NB4 (cell line): ENCODE measurements around the gene NR4A1.

Source experiments
- DNase-seq: peaks from one replicate; pipeline ENCODE4 v3.0.0; 2010; ENCODE audit warnings: low read depth
- H3K4me3 ChIP-seq: one replicate; pipeline ENCODE4 v1.5.1; 2011; ENCODE audit warnings: mild to moderate bottlenecking, low read depth, low read length, moderate library complexity
- CTCF ChIP-seq: IDR thresholded peaks from one replicate; pipeline ENCODE4 v1.5.1; 2012; ENCODE audit warnings: low read depth, low read length
- MAX ChIP-seq: IDR thresholded peaks from 2 replicates; pipeline ENCODE4 v1.6.1; 2011; ENCODE audit warnings: low read depth, low read length
- MYC ChIP-seq: IDR thresholded peaks from 2 replicates; pipeline ENCODE4 v1.6.1; 2011; ENCODE audit warnings: low read depth, low read length
- POLR2A ChIP-seq: IDR thresholded peaks from 2 replicates; pipeline ENCODE4 v1.6.1; 2011; ENCODE audit warnings: mild to moderate bottlenecking; ENCODE audit not compliant: insufficient read length; ENCODE audit errors: extremely low read depth

The NR4A1 gene

GRCh38 chr12:52052468-52053186, 1.4 kb downstream of the NR4A1 start:
- DNase-seq, result no peak
- H3K4me3 ChIP-seq, result no peak overlapping the region

GRCh38 chr12:52053536-52054209, 2.4 kb downstream of the NR4A1 start:
- no peak overlapping the region for H3K4me3 ChIP-seq
- TF ChIP-seq CTCF (no peak), POLR2A (no peak), MAX (no peak), MYC (no peak)
- no peak for DNase-seq

More at GRCh38 chr12:52052468-52053186, 1.4 kb downstream of the NR4A1 start:
- no peak for TF ChIP-seq MAX
- TF ChIP-seq CTCF, result no peak
- no peak for TF ChIP-seq MYC
- TF ChIP-seq POLR2A, result no peak

GRCh38 chr12:52054231-52054832, 3.1 kb downstream of the NR4A1 start:
- TF ChIP-seq MYC (no peak), CTCF (no peak), POLR2A (no peak), MAX (no peak)
- DNase-seq, result no peak
- no peak overlapping the region for H3K4me3 ChIP-seq

GRCh38 chr12:52054833-52055730, 3.8 kb downstream of the NR4A1 start:
- TF ChIP-seq CTCF, result no peak
- TF ChIP-seq MYC, result no peak
- TF ChIP-seq POLR2A, result no peak
- no peak for TF ChIP-seq MAX
- H3K4me3 ChIP-seq, result no peak overlapping the region
- no peak for DNase-seq
